A549 (cell line): ENCODE measurements around the gene TSPAN5. TPM values are rescaled to one million over a fixed set of nuclear protein-coding genes. Genes with fewer than 3 reads are reported as not detected.

Source experiments
- ATAC-seq, 2 experiments: fragments of 200-7000 bp in 1 of 2; fragments of >200 bp in 1 of 2; cut with Nextera tagmentation in 1 of 2; cut with Tn5 transposase in 1 of 2; 3 replicates each; pipeline versions ENCODE4 v1.8.0 to v1.9.1; 2018 to 2020; ENCODE audit warnings: mild to moderate bottlenecking in 1 of 2, moderate library complexity in 1 of 2
- CTCF ChIA-PET: fragments of 300-600 bp; sonication (Branson Sonifier 250); formaldehyde crosslinking; extraction: SDS; loops from one replicate; lab custom pipeline; 2021; ENCODE audit warnings: antibody characterized with exemption, inconsistent platforms; lab: Yijun Ruan, JAX
- POLR2A ChIA-PET: fragments of 350-600 bp; formaldehyde crosslinking; extraction: SDS; loops from one replicate; lab custom pipeline; 2021; ENCODE audit warnings: antibody characterized with exemption, inconsistent platforms; lab: Yijun Ruan, JAX
- DNase-seq, 2 experiments: peaks; one replicate each; pipeline versions ENCODE4 v3.0.0 to v3.0.0-alpha.2; 2011 to 2016; ENCODE audit warnings: low read depth in 1 of 2, low spot score in 1 of 2
- FAIRE-seq: peaks from 2 replicates; lab custom pipeline; 2011; peaks lifted over from hg19 to GRCh38; lab: Jason Lieb, UNC
- H3K27ac ChIP-seq, 2 experiments: fragments of >200 bp; sonication (Bioruptor Twin); formaldehyde crosslinking; 3 replicates each; pipeline ENCODE4 v1.5.1; 2016 to 2017
- H3K4me1 ChIP-seq: fragments of >200 bp; sonication (Bioruptor Twin); formaldehyde crosslinking; 3 replicates; pipeline ENCODE4 v1.6.1; 2016
- H3K4me2 ChIP-seq: fragments of >200 bp; sonication (Bioruptor Twin); formaldehyde crosslinking; 3 replicates; pipeline ENCODE4 v1.6.1; 2016
- H3K4me3 ChIP-seq: fragments of >200 bp; sonication (Bioruptor Twin); formaldehyde crosslinking; 3 replicates; pipeline ENCODE4 v1.5.1; 2016
- H3K9me3 ChIP-seq: fragments of >200 bp; sonication (Bioruptor Twin); formaldehyde crosslinking; 3 replicates; pipeline ENCODE4 v1.6.1; 2016
- ATOH8 ChIP-seq: fragments of 250-450 bp; sonication (Bioruptor Pico); IDR thresholded peaks from 2 replicates; pipeline ENCODE4 v1.5.0; 2020; ENCODE audit warnings: low read depth, mild to moderate bottlenecking, moderate library complexity
- BHLHE40 ChIP-seq: IDR thresholded peaks from 2 replicates; pipeline ENCODE4 v1.6.1; 2012; ENCODE audit warnings: low read depth, low read length, inconsistent platforms
- CEBPB ChIP-seq, 2 experiments: fragments of >200 bp in 1 of 2; sonication (Bioruptor Twin) in 1 of 2; formaldehyde crosslinking in 1 of 2; IDR thresholded peaks; 2 replicates each; pipeline ENCODE4 v1.6.1; 2012 to 2016
- CHD4 ChIP-seq: fragments of 200-600 bp; sonication (generic); IDR thresholded peaks from 2 replicates; pipeline ENCODE4 v1.6.1; 2016; ENCODE audit warnings: antibody characterized with exemption, mild to moderate bottlenecking, borderline replicate concordance
- CTCF ChIP-seq: fragments of >200 bp; sonication (Bioruptor Twin); formaldehyde crosslinking; IDR thresholded peaks from 3 replicates; pipeline ENCODE4 v1.5.1; 2016
- E2F6 ChIP-seq: IDR thresholded peaks from 2 replicates; pipeline ENCODE4 v1.6.1; 2012; ENCODE audit warnings: low read depth, borderline replicate concordance
- ELK1 ChIP-seq: fragments of 150-350 bp; IDR thresholded peaks from 2 replicates; pipeline ENCODE4 v1.6.1; 2014; ENCODE audit warnings: low read depth, mild to moderate bottlenecking, low read length
- EP300 ChIP-seq, 2 experiments: fragments of >200 bp; sonication (Bioruptor Twin); formaldehyde crosslinking; IDR thresholded peaks; 2 replicates in 1 of 2; 3 replicates in 1 of 2; pipeline ENCODE4 v1.6.1; 2016 to 2017
- ESRRA ChIP-seq: fragments of 150-350 bp; IDR thresholded peaks from 2 replicates; pipeline ENCODE4 v1.6.1; 2014; ENCODE audit warnings: mild to moderate bottlenecking, low read length, borderline replicate concordance
- FOSB ChIP-seq: fragments of 250-450 bp; sonication (Bioruptor Pico); IDR thresholded peaks from 2 replicates; pipeline ENCODE4 v1.5.0; 2020; ENCODE audit warnings: mild to moderate bottlenecking, moderate library complexity
- GATA3 ChIP-seq: IDR thresholded peaks from 2 replicates; pipeline ENCODE4 v1.6.1; 2012; ENCODE audit warnings: borderline replicate concordance
- HES2 ChIP-seq: fragments of >200 bp; sonication (Bioruptor Twin); formaldehyde crosslinking; IDR thresholded peaks from 2 replicates; pipeline ENCODE4 v1.6.1; 2016
- JUNB ChIP-seq: fragments of >200 bp; sonication (Bioruptor Twin); formaldehyde crosslinking; IDR thresholded peaks from 2 replicates; pipeline ENCODE4 v1.6.1; 2016
- KDM1A ChIP-seq: fragments of 200-600 bp; sonication (generic); IDR thresholded peaks from 2 replicates; pipeline ENCODE4 v1.6.1; 2016; ENCODE audit warnings: low read depth, mild to moderate bottlenecking
- MAZ ChIP-seq: fragments of 150-350 bp; IDR thresholded peaks from 2 replicates; pipeline ENCODE4 v1.6.1; 2014; ENCODE audit warnings: antibody characterized with exemption, low read depth, low read length, borderline replicate concordance
- NPAS2 ChIP-seq: fragments of 250-450 bp; sonication (Bioruptor Pico); IDR thresholded peaks from 2 replicates; pipeline ENCODE4 v1.8.0; 2022; ENCODE audit warnings: mild to moderate bottlenecking, moderate library complexity, borderline replicate concordance
- NR3C1 ChIP-seq: fragments of >200 bp; sonication (Bioruptor Twin); formaldehyde crosslinking; IDR thresholded peaks from 3 replicates; pipeline ENCODE4 v1.6.1; 2017
- PBX3 ChIP-seq: IDR thresholded peaks from 2 replicates; pipeline ENCODE4 v1.6.1; 2012
- PHF8 ChIP-seq: fragments of 200-600 bp; sonication (generic); IDR thresholded peaks from 2 replicates; pipeline ENCODE4 v1.6.1; 2016; ENCODE audit warnings: low read depth, mild to moderate bottlenecking, antibody characterized with exemption, moderate library complexity, borderline replicate concordance
- RNF2 ChIP-seq: fragments of 200-600 bp; sonication (generic); IDR thresholded peaks from 2 replicates; pipeline ENCODE4 v1.6.1; 2016; ENCODE audit warnings: low read depth, mild to moderate bottlenecking, antibody characterized with exemption, moderate library complexity, borderline replicate concordance
- TP53 ChIP-seq: fragments of 250-450 bp; sonication (Bioruptor Pico); IDR thresholded peaks from 2 replicates; pipeline ENCODE4 v1.5.0; 2021; ENCODE audit warnings: mild to moderate bottlenecking, moderate library complexity
- USF2 ChIP-seq: fragments of 450-650 bp; IDR thresholded peaks from 2 replicates; pipeline ENCODE4 v1.6.1; 2014; ENCODE audit warnings: antibody characterized with exemption
- WGBS: methylation state at CpG from one replicate; pipeline ENCODE4 v1.1.6; 2017; ENCODE audit errors: missing lambda C conversion rate; 5-methylcytosine and 5-hydroxymethylcytosine counted together
- polyA plus RNA-seq, 4 experiments: library from polyadenylated mRNA; depleted of rRNA in 3 of 4; stranded (reverse); fragments of >200 nt; fragmentation: RNase III in 1 of 4; extraction: RNeasy Plus Mini Kit Qiagen cat#74134 plus additional on column Dnase treatment in 1 of 4; gene quantifications; 2 replicates in 3 of 4; 3 replicates in 1 of 4; pipeline ENCODE4 v1.2.3, GENCODE V29; 2011 to 2017

TSPAN5 gene
- polyA plus RNA-seq, 2 of the 4 experiments (the other 2 are of a cell fraction): 9.5 to 12.4 TPM

GRCh38 chr4:98485816-98486345 is 172.5 kb downstream of the TSPAN5 start:
- CTCF ChIA-PET: no interaction called here
- POLR2A ChIA-PET: no interaction called here
- FAIRE-seq (no peak), ATAC-seq (no peak), DNase-seq (no peak)
- TF ChIP-seq HES2 (no peak), RNF2 (no peak), PHF8 (no peak), ESRRA (no peak), KDM1A (no peak), ATOH8 (CRISPR knock-in tag) (no peak), ELK1 (no peak), E2F6 (no peak), EP300 (IDR thresholded peaks at IDR 0.05) (no peak), CHD4 (no peak), CTCF (no peak), JUNB (no peak), BHLHE40 (no peak)
- Histone ChIP-seq H3K9me3 (no peaks in the 10 kb centered on the region), H3K4me2 (no peak overlapping the region), H3K4me3 (no peak overlapping the region), H3K4me1 (peaks cover 45% of the 10 kb centered on the region), H3K27ac (peak overlapping the region in 1 of 2 experiments; percentile 18; a peak in 2 of 6 replicates)
- WGBS: 95% methylated on average over 7 of the region's 7 CpGs

GRCh38 chr4:98484031-98484430 is 174.4 kb downstream of the TSPAN5 start:
- peak overlapping the region; percentile 86 for H3K27ac ChIP-seq
- ChIA-PET CTCF (interaction anchor here (0.9 to 2.3 kb wide), 3 partner anchors 12 to 16 kb away, joined by 3 to 11 read pairs (median 4); no protein-coding TSS in a partner anchor), POLR2A (interaction anchor here (1.4 kb wide), 1 partner anchor 16 kb away, joined by 3 read pairs; no protein-coding TSS in a partner anchor)
- peaks cover 45% of the 10 kb centered on the region for H3K4me1 ChIP-seq
- H3K4me3 ChIP-seq: no peak overlapping the region
- DNase-seq: peak in 1 of 2 experiments; percentile 44
- H3K9me3 ChIP-seq: no peaks in the 10 kb centered on the region
- 6% methylated on average over 3 of the region's 3 CpGs for WGBS
- no peak for FAIRE-seq
- TF ChIP-seq NR3C1 (no peak), USF2 (no peak), CHD4 (no peak), GATA3 (no peak), NPAS2 (CRISPR knock-in tag) (no peak), TP53 (CRISPR knock-in tag) (no peak), MAZ (no peak), PBX3 (no peak), FOSB (CRISPR knock-in tag) (no peak), CEBPB (IDR thresholded peaks at IDR 0.05) (no peak)
- peak overlapping the region; percentile 88 for H3K4me2 ChIP-seq
- ATAC-seq: peak; percentile 56 to 78; a peak in 4 of 6 replicates
